Smooth muscle cell (in vitro differentiated cells): ENCODE measurements around the gene ZNF660. TPM values are rescaled to one million over a fixed set of nuclear protein-coding genes. Genes with fewer than 3 reads are reported as not detected.
"Not testable (repeated sequence)": the region's sequence is repeated elsewhere in the genome, so short reads cannot be mapped to it uniquely, and the experiment has no call there.

Experiments used
- DNase-seq: peaks from one replicate; lab custom pipeline; 2025; ENCODE audit not compliant: unreplicated experiment; lab: John Stamatoyannopoulos, UW
- H2AFZ ChIP-seq: fragments of 200-600 bp; sonication (generic); 2 replicates; pipeline ENCODE4 v1.6.0; 2016; ENCODE audit warnings: antibody characterized with exemption, low read depth, mild to moderate bottlenecking
- H3F3A ChIP-seq: fragments of 200-600 bp; sonication (generic); 2 replicates; pipeline ENCODE4 v1.6.0; 2017; ENCODE audit warnings: antibody characterized with exemption, low read depth
- H3K27ac ChIP-seq: fragments of 200-600 bp; sonication (generic); 2 replicates; pipeline ENCODE4 v1.5.1; 2016; ENCODE audit warnings: low read depth, mild to moderate bottlenecking
- H3K27me3 ChIP-seq: fragments of 200-600 bp; sonication (generic); 2 replicates; pipeline ENCODE4 v1.6.1; 2016; ENCODE audit warnings: low read depth, mild to moderate bottlenecking
- H3K36me3 ChIP-seq: fragments of 200-600 bp; sonication (generic); 2 replicates; pipeline ENCODE4 v1.5.1; 2016; ENCODE audit warnings: low read depth
- H3K4me1 ChIP-seq: fragments of 200-600 bp; sonication (generic); 2 replicates; pipeline ENCODE4 v1.5.1; 2016; ENCODE audit warnings: low read depth
- H3K4me2 ChIP-seq: fragments of 200-600 bp; sonication (generic); 2 replicates; pipeline ENCODE4 v1.6.0; 2016; ENCODE audit warnings: mild to moderate bottlenecking
- H3K4me3 ChIP-seq: fragments of 200-600 bp; sonication (generic); 2 replicates; pipeline ENCODE4 v1.5.1; 2016; ENCODE audit warnings: mild to moderate bottlenecking
- H3K79me2 ChIP-seq: fragments of 200-600 bp; sonication (generic); 2 replicates; pipeline ENCODE4 v1.6.0; 2016; ENCODE audit warnings: low read depth, mild to moderate bottlenecking
- H3K9ac ChIP-seq: fragments of 200-600 bp; sonication (generic); 2 replicates; pipeline ENCODE4 v1.6.0; 2016; ENCODE audit warnings: low read depth
- H3K9me3 ChIP-seq: fragments of 200-600 bp; sonication (generic); replicated peaks from 2 replicates; pipeline ENCODE4 v1.5.1; 2016; ENCODE audit warnings: low read depth
- H4K20me1 ChIP-seq: fragments of 200-600 bp; sonication (generic); 2 replicates; pipeline ENCODE4 v1.6.0; 2016; ENCODE audit warnings: low read depth
- WGBS: methylation state at CpG from one replicate; pipeline ENCODE4 v1.1.7; 2016; ENCODE audit warnings: low lambda C conversion rate; 5-methylcytosine and 5-hydroxymethylcytosine counted together
- polyA plus RNA-seq: library from polyadenylated mRNA; unstranded; fragments of >200 nt; fragmentation: Nextera tagmentation; extraction: Ambion mirVana; gene quantifications from 2 replicates; pipeline ENCODE4 v1.2.1, GENCODE V29; 2016
- total RNA-seq: library from RNA; depleted of rRNA; stranded (reverse); fragments of >200 nt; gene quantifications from 2 replicates; pipeline ENCODE4 v1.2.3, GENCODE V29; 2014
- TF ChIP-seq, protein P1 (sequence below): fragments of 200-600 bp; sonication (generic); IDR thresholded peaks from 2 replicates; pipeline ENCODE4 v1.5.1; 2017; ENCODE audit warnings: borderline replicate concordance, mild to moderate bottlenecking, antibody characterized with exemption; ENCODE audit not compliant: insufficient read depth, poor library complexity, severe bottlenecking

ZNF660 gene
- total and polyA plus RNA-seq, 2 experiments from 2014 or later: 1.8 to 5.1 TPM

- Histone ChIP-seq H3K4me3 (no peak overlapping the region), H4K20me1 (no peaks in the 10 kb centered on the region), H3K79me2 (no peaks in the 10 kb centered on the region), H3K4me2 (no peak overlapping the region), H3F3A (no peaks in the 10 kb centered on the region), H2AFZ (no peak overlapping the region), H3K27ac (no peak overlapping the region), H3K9me3 (peaks cover 14% of the 10 kb centered on the region), H3K27me3 (no peaks in the 10 kb centered on the region), H3K36me3 (peaks cover 38% of the 10 kb centered on the region), H3K9ac (no peak overlapping the region), H3K4me1 (no peaks in the 10 kb centered on the region)
- no peak for DNase-seq
- TF ChIP-seq, protein P1, sequence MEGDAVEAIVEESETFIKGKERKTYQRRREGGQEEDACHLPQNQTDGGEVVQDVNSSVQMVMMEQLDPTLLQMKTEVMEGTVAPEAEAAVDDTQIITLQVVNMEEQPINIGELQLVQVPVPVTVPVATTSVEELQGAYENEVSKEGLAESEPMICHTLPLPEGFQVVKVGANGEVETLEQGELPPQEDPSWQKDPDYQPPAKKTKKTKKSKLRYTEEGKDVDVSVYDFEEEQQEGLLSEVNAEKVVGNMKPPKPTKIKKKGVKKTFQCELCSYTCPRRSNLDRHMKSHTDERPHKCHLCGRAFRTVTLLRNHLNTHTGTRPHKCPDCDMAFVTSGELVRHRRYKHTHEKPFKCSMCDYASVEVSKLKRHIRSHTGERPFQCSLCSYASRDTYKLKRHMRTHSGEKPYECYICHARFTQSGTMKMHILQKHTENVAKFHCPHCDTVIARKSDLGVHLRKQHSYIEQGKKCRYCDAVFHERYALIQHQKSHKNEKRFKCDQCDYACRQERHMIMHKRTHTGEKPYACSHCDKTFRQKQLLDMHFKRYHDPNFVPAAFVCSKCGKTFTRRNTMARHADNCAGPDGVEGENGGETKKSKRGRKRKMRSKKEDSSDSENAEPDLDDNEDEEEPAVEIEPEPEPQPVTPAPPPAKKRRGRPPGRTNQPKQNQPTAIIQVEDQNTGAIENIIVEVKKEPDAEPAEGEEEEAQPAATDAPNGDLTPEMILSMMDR: no peak
- WGBS: 80% methylated on average over 1 of the region's 1 CpG
Measured at GRCh38 chr3:44568561-44568960, 16.2 kb upstream of the ZNF660 start.

- no peak overlapping the region for H3K9ac ChIP-seq
- no peak overlapping the region for H2AFZ ChIP-seq
- 99% methylated on average over 4 of the region's 4 CpGs for WGBS
- no peak overlapping the region for H3K4me3 ChIP-seq
- H3K79me2 ChIP-seq: no peaks in the 10 kb centered on the region
- TF ChIP-seq, protein P1: no peak
- H4K20me1 ChIP-seq: no peaks in the 10 kb centered on the region
- no peak for DNase-seq
- H3K4me1 ChIP-seq: no peaks in the 10 kb centered on the region
- no peak overlapping the region for H3K4me2 ChIP-seq
- no peak overlapping the region for H3K27ac ChIP-seq
- H3K36me3 ChIP-seq: peaks cover 38% of the 10 kb centered on the region
- H3F3A ChIP-seq: no peaks in the 10 kb centered on the region
- no peaks in the 10 kb centered on the region for H3K27me3 ChIP-seq
- H3K9me3 ChIP-seq: peaks cover 14% of the 10 kb centered on the region
Measured at GRCh38 chr3:44571024-44571423, 13.7 kb upstream of the ZNF660 start.

DNA sequence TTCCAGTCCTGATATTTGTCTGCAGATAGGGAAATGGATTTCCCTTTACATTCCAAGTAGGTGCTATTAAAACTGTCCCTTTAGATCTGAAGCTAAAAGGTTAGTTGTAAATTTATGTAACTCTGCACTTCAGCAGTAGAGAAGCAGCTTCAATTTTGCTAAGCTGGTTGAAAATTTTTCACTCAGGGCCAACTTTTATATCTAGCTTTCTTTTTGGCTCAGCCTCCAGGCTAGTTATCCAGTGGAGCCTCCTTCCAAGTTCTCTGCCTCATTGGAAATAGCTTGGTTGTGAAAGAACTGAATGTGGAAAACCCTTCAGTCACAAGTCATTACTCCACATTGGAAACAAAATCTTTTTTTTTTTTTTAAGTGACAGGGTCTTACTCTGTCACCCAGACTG lies 8.2 kb upstream of the ZNF660 start:
- TF ChIP-seq, protein P1: no peak
- Histone ChIP-seq H3K79me2 (no peaks in the 10 kb centered on the region), H2AFZ (no peak overlapping the region), H3K27ac (no peak overlapping the region), H3K9ac (no peak overlapping the region), H3K4me2 (no peak overlapping the region), H4K20me1 (no peaks in the 10 kb centered on the region), H3K36me3 (peaks cover 4% of the 10 kb centered on the region), H3K4me1 (no peaks in the 10 kb centered on the region), H3K9me3 (peaks cover 3% of the 10 kb centered on the region), H3F3A (no peaks in the 10 kb centered on the region), H3K27me3 (no peaks in the 10 kb centered on the region), H3K4me3 (no peak overlapping the region)
- DNase-seq: no peak

- not testable (repeated sequence) for H3K27ac ChIP-seq, H3K79me2 ChIP-seq, H4K20me1 ChIP-seq, H3K9ac ChIP-seq, H2AFZ ChIP-seq, H3K36me3 ChIP-seq, H3F3A ChIP-seq, H3K27me3 ChIP-seq, H3K9me3 ChIP-seq, H3K4me1 ChIP-seq, DNase-seq, H3K4me3 ChIP-seq, H3K4me2 ChIP-seq
- WGBS: 94% methylated on average over 11 of the region's 11 CpGs
Measured at GRCh38 chr3:44577354-44577952, 7.3 kb upstream of the ZNF660 start.

GRCh38 chr3:44578316-44578715 lies 6.4 kb upstream of the ZNF660 start:
- not testable (repeated sequence) for H3K27me3 ChIP-seq, H3K4me2 ChIP-seq, H2AFZ ChIP-seq, H3K27ac ChIP-seq, H4K20me1 ChIP-seq, H3K9ac ChIP-seq, H3K36me3 ChIP-seq, H3K4me3 ChIP-seq, H3K9me3 ChIP-seq, H3K4me1 ChIP-seq, H3K79me2 ChIP-seq, DNase-seq, H3F3A ChIP-seq
- 95% methylated on average over 22 of the region's 22 CpGs for WGBS

DNA sequence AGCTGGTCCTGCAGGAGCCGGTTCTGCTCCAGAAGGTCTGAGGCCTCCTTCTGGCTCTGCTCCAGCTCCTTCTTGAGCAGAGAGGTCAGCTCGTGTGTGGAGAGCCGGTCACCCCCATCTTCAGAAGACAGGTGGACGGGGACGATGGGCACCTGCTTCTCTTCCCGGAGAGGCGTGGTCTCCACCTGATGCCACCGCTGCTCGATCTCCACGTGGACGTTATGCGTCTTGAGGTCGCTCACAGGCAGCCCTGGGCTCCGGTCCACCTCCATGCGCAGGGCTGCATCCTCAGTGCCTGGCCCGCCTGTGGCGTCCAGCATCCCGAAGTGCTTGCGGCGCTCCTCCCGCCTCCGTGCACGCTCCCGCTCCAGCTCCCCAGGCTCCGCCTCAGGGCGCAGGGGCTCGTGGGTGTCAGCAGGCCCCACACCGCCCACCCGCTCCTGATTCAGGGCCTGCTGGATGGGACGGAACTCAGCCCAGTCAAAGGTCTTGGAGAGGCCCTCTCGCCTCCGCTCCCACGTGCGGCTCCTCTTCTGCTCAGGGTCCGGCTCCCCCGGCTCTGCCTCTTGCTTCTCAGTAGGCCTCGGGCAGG lies 5.7 kb upstream of the ZNF660 start:
- not testable (repeated sequence) for H3K4me3 ChIP-seq, H3K4me2 ChIP-seq, H3K9ac ChIP-seq, H3K4me1 ChIP-seq, H4K20me1 ChIP-seq, H3K79me2 ChIP-seq, H2AFZ ChIP-seq, H3K27me3 ChIP-seq, H3K9me3 ChIP-seq, H3F3A ChIP-seq, DNase-seq, H3K27ac ChIP-seq, H3K36me3 ChIP-seq
- over 99% methylated on average over 30 of the region's 37 CpGs for WGBS
